ENCODE measurements around the gene SH3PXD2B.
A peak's percentile ranks its signal among the peaks of the same experiment; 100 is the strongest.

The SH3PXD2B gene

GRCh38 chr5:172426086-172426485, 28.2 kb downstream of the SH3PXD2B start:
- Mint-ChIP-seq H3K27ac (ENCODE audit: low read depth) (no peak overlapping the region), H3K4me1 (no peaks in the 10 kb centered on the region), H3K36me3 (ENCODE audit: insufficient read depth) (no peaks in the 10 kb centered on the region), H3K4me3 (no peak overlapping the region), H3K9me3 (no peaks in the 10 kb centered on the region), H3K27me3 (peaks cover 36% of the 10 kb centered on the region)
- DNase-seq (ENCODE audit: low spot score in 2 of 2) = no peak
- no peak for ATAC-seq (replicated peaks; ENCODE audit: extremely low read depth, poor library complexity, severe bottlenecking)

DNA sequence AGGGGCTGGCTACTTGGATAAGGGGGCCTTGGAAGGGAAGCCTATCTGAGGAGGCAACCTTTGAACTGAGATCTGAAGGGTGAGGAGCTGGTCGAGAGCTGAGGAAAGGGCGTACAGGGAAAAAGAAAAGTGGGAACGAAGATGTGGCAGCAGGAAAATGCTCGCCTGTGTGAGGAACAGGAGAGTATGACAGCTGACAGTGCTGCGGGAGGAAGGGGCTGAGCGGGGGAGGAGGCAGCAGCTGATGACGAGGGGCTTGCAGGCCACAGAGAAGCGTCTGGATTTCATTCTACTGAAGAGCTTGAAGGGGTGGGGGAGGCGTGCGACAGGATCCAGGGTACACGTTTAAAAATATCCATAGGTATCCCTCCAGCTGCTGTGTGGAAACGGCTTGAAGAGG, 28.9 kb downstream of the SH3PXD2B start:
- Mint-ChIP-seq H3K27ac (ENCODE audit: low read depth) (no peak overlapping the region), H3K4me1 (peaks cover 4% of the 10 kb centered on the region), H3K36me3 (ENCODE audit: insufficient read depth) (no peaks in the 10 kb centered on the region), H3K27me3 (peaks cover 36% of the 10 kb centered on the region), H3K4me3 (no peak overlapping the region), H3K9me3 (no peaks in the 10 kb centered on the region)
- ATAC-seq (replicated peaks; ENCODE audit: extremely low read depth, poor library complexity, severe bottlenecking) (no peak), DNase-seq (ENCODE audit: low spot score in 2 of 2) (no peak)

DNA sequence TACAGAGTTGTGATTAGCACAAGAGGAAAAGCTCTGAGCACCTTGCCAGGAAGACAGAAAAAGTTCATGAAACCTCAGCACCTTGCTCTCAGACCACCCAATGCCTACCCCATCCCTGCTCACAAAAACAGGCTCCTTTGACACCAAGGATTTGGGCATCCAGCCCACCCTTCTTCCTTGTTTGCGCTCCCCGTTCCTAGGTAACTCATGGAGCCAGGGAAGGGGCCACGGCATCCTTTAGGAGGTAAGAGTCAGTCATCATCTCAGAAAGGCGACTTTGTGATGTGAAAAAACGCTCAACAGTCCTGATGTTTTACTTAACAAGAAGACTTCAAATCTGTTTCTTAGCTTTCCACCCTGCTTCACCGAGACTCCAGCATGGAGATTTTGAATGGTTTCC, 29.5 kb downstream of the SH3PXD2B start:
- no peaks in the 10 kb centered on the region for H3K36me3 Mint-ChIP-seq (ENCODE audit: insufficient read depth)
- H3K27ac Mint-ChIP-seq (ENCODE audit: low read depth) = no peak overlapping the region
- H3K4me1 Mint-ChIP-seq = peaks cover 5% of the 10 kb centered on the region
- H3K4me3 Mint-ChIP-seq = no peak overlapping the region
- DNase-seq (ENCODE audit: low spot score in 2 of 2) (no peak), ATAC-seq (replicated peaks; ENCODE audit: extremely low read depth, poor library complexity, severe bottlenecking) (no peak)
- no peaks in the 10 kb centered on the region for H3K9me3 Mint-ChIP-seq
- H3K27me3 Mint-ChIP-seq = peaks cover 36% of the 10 kb centered on the region

DNA sequence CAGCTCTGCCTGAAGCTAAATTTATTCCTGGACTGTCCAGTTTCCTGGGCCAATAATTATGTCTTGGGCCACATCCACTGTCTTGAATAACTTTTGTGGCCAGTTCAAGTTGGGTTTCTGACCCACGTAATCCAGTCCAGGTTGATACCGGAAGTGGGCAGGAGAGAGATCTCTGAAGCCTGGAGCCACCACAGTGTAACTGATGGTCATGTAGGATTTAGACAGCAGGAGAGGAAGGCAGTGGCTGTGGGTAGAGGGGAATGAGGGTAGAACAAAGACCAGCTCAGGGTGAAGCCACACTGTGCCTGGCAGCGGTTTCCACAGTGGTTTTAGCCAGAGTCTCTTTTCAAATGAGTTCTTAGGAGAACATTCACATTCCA, 30.2 kb downstream of the SH3PXD2B start:
- Mint-ChIP-seq H3K27ac (ENCODE audit: low read depth) (no peak overlapping the region), H3K4me3 (no peak overlapping the region), H3K27me3 (peaks cover 42% of the 10 kb centered on the region), H3K36me3 (ENCODE audit: insufficient read depth) (no peaks in the 10 kb centered on the region), H3K9me3 (no peaks in the 10 kb centered on the region), H3K4me1 (peaks cover 5% of the 10 kb centered on the region)
- DNase-seq (ENCODE audit: low spot score in 2 of 2) (no peak), ATAC-seq (replicated peaks; ENCODE audit: extremely low read depth, poor library complexity, severe bottlenecking) (no peak)

DNA sequence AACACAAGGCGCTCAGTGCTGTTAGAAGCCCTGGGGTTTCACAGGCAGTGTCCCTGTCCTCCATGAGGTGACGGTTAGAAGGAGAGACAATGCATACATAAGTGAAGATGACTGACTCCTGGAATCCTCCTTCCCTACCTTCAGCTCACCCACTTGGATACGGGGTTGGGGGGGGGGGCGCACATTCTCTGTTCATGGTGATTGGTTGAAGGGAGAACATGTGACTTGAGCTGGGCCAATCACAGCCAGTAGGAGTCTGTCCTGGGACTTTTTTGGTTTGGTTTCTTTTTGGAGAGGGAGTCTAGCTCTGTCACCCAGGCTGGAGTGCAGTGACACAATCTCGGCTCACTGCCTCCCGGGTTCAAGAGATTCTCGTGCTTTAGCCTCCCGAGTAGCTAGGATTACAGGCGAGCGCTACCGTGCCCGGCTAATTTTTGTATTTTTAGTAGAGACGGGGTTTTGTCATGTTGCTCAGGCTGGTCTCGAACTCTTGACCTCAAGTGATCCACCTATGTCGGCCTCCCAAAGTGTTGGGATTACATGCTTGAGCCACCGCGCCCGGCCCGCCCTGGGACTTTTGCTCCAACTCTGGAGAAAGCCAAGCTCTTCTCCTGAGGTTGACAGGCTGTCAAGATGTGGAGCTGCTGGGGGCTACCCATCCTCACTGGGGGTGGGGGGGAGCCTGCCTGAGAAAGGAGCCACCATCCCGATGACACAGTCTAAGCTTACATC, 30.8 kb downstream of the SH3PXD2B start:
- DNase-seq (ENCODE audit: low spot score in 2 of 2) = no peak
- H3K36me3 Mint-ChIP-seq (ENCODE audit: insufficient read depth) = no peaks in the 10 kb centered on the region
- no peak for ATAC-seq (replicated peaks; ENCODE audit: extremely low read depth, poor library complexity, severe bottlenecking)
- no peak overlapping the region for H3K27ac Mint-ChIP-seq (ENCODE audit: low read depth)
- H3K4me3 Mint-ChIP-seq = no peak overlapping the region
- peaks cover 46% of the 10 kb centered on the region for H3K27me3 Mint-ChIP-seq
- H3K9me3 Mint-ChIP-seq = no peaks in the 10 kb centered on the region
- peaks cover 5% of the 10 kb centered on the region for H3K4me1 Mint-ChIP-seq

DNA sequence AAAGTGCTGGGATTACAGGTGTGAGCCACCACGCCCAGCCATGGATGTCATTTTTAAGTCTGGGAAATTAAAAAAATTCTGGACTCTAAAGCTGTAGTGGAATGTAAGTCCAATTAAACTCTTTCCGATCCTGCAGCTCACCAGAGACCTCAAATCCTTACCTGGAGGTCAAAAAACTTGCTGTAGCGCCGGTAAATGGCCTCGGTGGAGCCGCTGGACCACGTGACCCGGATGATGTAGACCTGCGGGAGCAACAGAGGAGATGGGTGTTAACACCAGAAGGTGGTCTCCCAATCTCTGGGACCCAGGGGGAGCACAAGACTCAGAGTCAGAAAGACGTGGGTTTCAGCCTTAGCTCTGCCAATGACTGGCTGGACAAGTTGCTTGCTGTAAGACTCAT, 32.1 kb downstream of the SH3PXD2B start:
- DNase-seq (ENCODE audit: low spot score in 2 of 2) (no peak), ATAC-seq (replicated peaks; ENCODE audit: extremely low read depth, poor library complexity, severe bottlenecking) (no peak)
- H3K9me3 Mint-ChIP-seq = no peaks in the 10 kb centered on the region
- no peak overlapping the region for H3K4me3 Mint-ChIP-seq
- H3K4me1 Mint-ChIP-seq = peaks cover 5% of the 10 kb centered on the region
- H3K27me3 Mint-ChIP-seq = peaks cover 56% of the 10 kb centered on the region
- H3K27ac Mint-ChIP-seq (ENCODE audit: low read depth) = no peak overlapping the region
- H3K36me3 Mint-ChIP-seq (ENCODE audit: insufficient read depth) = no peaks in the 10 kb centered on the region

GRCh38 chr5:172421020-172421419, 33.3 kb downstream of the SH3PXD2B start:
- ATAC-seq (replicated peaks; ENCODE audit: extremely low read depth, poor library complexity, severe bottlenecking) (no peak), DNase-seq (ENCODE audit: low spot score in 2 of 2) (no peak)
- peaks cover 49% of the 10 kb centered on the region for H3K27me3 Mint-ChIP-seq
- no peaks in the 10 kb centered on the region for H3K9me3 Mint-ChIP-seq
- H3K27ac Mint-ChIP-seq (ENCODE audit: low read depth) = no peak overlapping the region
- H3K36me3 Mint-ChIP-seq (ENCODE audit: insufficient read depth) = no peaks in the 10 kb centered on the region
- peaks cover 5% of the 10 kb centered on the region for H3K4me1 Mint-ChIP-seq
- H3K4me3 Mint-ChIP-seq = no peak overlapping the region

GRCh38 chr5:172420235-172420939, 33.9 kb downstream of the SH3PXD2B start:
- Mint-ChIP-seq H3K4me3 (no peak overlapping the region), H3K9me3 (no peaks in the 10 kb centered on the region), H3K27me3 (peaks cover 43% of the 10 kb centered on the region), H3K36me3 (ENCODE audit: insufficient read depth) (no peaks in the 10 kb centered on the region), H3K27ac (ENCODE audit: low read depth) (no peak overlapping the region), H3K4me1 (peaks cover 5% of the 10 kb centered on the region)
- ATAC-seq (replicated peaks; ENCODE audit: extremely low read depth, poor library complexity, severe bottlenecking) (peak; percentile 24), DNase-seq (ENCODE audit: low spot score in 2 of 2) (no peak)

GRCh38 chr5:172418862-172419814, 35.2 kb downstream of the SH3PXD2B start:
- Mint-ChIP-seq H3K27ac (ENCODE audit: low read depth) (no peak overlapping the region), H3K27me3 (peaks cover 30% of the 10 kb centered on the region), H3K4me3 (no peak overlapping the region), H3K4me1 (peaks cover 5% of the 10 kb centered on the region), H3K9me3 (no peaks in the 10 kb centered on the region), H3K36me3 (ENCODE audit: insufficient read depth) (no peaks in the 10 kb centered on the region)
- no peak for ATAC-seq (replicated peaks; ENCODE audit: extremely low read depth, poor library complexity, severe bottlenecking)
- DNase-seq (ENCODE audit: low spot score in 2 of 2) = no peak

DNA sequence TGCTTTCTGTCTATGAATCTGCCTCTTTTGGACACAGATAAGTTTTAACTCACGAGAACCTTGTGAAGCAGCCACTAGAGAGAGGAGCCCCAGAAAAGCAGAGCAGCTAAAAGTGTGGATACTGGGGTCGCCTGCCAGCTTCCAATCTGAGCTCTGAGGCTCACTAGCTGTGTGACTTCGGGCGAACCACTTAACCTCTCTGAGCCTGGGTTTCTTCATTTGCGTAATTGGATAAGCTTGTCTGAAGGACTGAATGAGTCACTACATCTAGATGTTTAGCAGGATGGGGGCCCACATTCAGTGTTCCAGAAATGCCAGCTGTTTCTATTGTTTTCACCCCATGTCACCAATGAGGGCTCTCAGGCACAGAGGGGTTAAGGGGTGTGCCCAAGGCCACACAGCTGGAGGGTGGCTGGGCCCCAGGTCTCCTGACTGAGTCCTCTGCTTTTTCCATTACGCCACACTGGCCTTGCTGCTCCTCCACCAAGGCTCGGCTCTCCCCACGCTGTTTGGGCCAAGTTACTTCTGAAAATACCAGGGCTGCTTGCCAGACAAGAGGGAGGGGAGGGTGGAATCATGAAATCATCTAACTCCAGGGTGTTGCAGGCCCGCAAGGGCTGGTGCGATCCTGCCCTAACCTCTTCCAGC, 36.2 kb downstream of the SH3PXD2B start:
- ATAC-seq (replicated peaks; ENCODE audit: extremely low read depth, poor library complexity, severe bottlenecking) = no peak
- DNase-seq (ENCODE audit: low spot score in 2 of 2) = no peak
- peaks cover 5% of the 10 kb centered on the region for H3K4me1 Mint-ChIP-seq
- no peaks in the 10 kb centered on the region for H3K9me3 Mint-ChIP-seq
- H3K27me3 Mint-ChIP-seq = peaks cover 33% of the 10 kb centered on the region
- H3K36me3 Mint-ChIP-seq (ENCODE audit: insufficient read depth) = no peaks in the 10 kb centered on the region
- H3K4me3 Mint-ChIP-seq = no peak overlapping the region
- H3K27ac Mint-ChIP-seq (ENCODE audit: low read depth) = no peak overlapping the region

DNA sequence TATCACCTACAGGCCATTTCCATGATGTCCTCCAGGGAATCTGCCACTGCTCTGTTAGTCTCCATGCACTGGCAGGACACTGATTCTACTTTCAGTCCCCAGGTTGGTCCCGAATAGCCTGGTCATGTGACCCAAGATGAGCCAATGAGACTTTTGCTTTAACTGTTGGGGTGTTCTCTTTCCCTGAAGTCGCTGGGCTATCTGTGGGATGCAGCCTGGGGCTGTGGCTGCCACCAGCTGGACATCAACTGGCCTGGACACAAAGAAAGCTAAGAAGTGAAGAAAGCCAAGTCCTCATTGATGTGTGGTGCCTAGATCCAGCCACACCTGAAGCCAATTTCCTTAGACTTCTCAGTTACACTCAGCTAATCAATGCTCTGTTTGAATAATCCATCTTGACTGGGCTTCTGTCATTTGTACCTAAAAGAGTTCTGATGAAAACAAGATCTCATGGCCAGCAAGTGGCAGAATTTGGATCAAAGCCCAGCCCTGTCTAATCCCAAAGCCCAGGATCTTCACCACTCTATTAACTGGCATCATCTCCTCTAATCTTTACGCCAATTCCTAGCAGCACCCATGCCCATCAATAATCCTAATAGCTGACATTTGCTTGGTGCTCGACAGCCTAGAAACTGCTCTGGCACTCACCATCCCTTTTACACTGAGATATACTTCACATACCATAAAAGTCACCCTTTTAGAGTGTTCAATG, 37.0 kb downstream of the SH3PXD2B start:
- Mint-ChIP-seq H3K36me3 (ENCODE audit: insufficient read depth) (no peaks in the 10 kb centered on the region), H3K4me1 (peaks cover 5% of the 10 kb centered on the region), H3K4me3 (no peak overlapping the region), H3K27me3 (peaks cover 41% of the 10 kb centered on the region), H3K27ac (ENCODE audit: low read depth) (no peak overlapping the region), H3K9me3 (no peaks in the 10 kb centered on the region)
- DNase-seq (ENCODE audit: low spot score in 2 of 2) (no peak), ATAC-seq (replicated peaks; ENCODE audit: extremely low read depth, poor library complexity, severe bottlenecking) (no peak)

All from central memory CD8-positive, alpha-beta T cell (primary cell).